Calu3 (cell line): ENCODE data around the gene CELF4. TPM values are rescaled to one million over a fixed set of nuclear protein-coding genes. Genes with fewer than 3 reads are reported as not detected.
A peak's percentile ranks its signal among the peaks of the same experiment; 100 is the strongest.

Experiments
- BruUV-seq: library from RNA; stranded (reverse); fragments of 400-500 nt; replicated peaks from 2 replicates; lab custom pipeline; 2021; lab: Mats Ljungman, UMichigan
- CTCF ChIA-PET: fragments of 300-600 bp; sonication (Branson Sonifier 250); formaldehyde crosslinking; loops from one replicate; lab custom pipeline; 2022; ENCODE audit warnings: antibody characterized with exemption; lab: Charles Lee
- DNase-seq: peaks from one replicate; pipeline ENCODE4 v3.0.0; 2022
- H3K27ac Mint-ChIP-seq: one replicate; pipeline ENCODE4 v1.8.0; 2022; ENCODE audit warnings: mixed read lengths; ENCODE audit not compliant: unreplicated experiment
- H3K27me3 Mint-ChIP-seq: one replicate; pipeline ENCODE4 v1.8.0; 2022; ENCODE audit warnings: mixed read lengths; ENCODE audit not compliant: unreplicated experiment
- H3K36me3 Mint-ChIP-seq: one replicate; pipeline ENCODE4 v1.8.0; 2022; ENCODE audit warnings: mild to moderate bottlenecking, moderate library complexity, mixed read lengths; ENCODE audit not compliant: insufficient read depth, unreplicated experiment
- H3K4me1 Mint-ChIP-seq: one replicate; pipeline ENCODE4 v1.8.0; 2022; ENCODE audit warnings: mild to moderate bottlenecking, low read depth, mixed read lengths; ENCODE audit not compliant: unreplicated experiment
- H3K4me3 Mint-ChIP-seq: one replicate; pipeline ENCODE4 v1.8.0; 2022; ENCODE audit warnings: mild to moderate bottlenecking, low read depth, moderate library complexity, mixed read lengths; ENCODE audit not compliant: unreplicated experiment
- H3K9me3 Mint-ChIP-seq: one replicate; pipeline ENCODE4 v1.8.0; 2022; ENCODE audit warnings: low read depth, mixed read lengths; ENCODE audit not compliant: unreplicated experiment
- intact Hi-C: fragments of 100-400 bp; cut with micrococcal nuclease; formaldehyde crosslinking; loops from one replicate; pipeline ENCODE4 v1.10.0; 2022; ENCODE audit not compliant: unreplicated experiment
- total RNA-seq: library from RNA; stranded (reverse); gene quantifications from 2 replicates; pipeline ENCODE4 v1.2.3, GENCODE V29; 2022
- TF ChIP-seq, protein P1 (sequence below): fragments of 200-600 bp; IDR thresholded peaks from one replicate; pipeline ENCODE4 v1.8.0; 2022; ENCODE audit warnings: antibody characterized with exemption; ENCODE audit not compliant: unreplicated experiment

CELF4 gene
- total RNA-seq, 1 experiment from 2014 or later = 7.8 TPM

DNA sequence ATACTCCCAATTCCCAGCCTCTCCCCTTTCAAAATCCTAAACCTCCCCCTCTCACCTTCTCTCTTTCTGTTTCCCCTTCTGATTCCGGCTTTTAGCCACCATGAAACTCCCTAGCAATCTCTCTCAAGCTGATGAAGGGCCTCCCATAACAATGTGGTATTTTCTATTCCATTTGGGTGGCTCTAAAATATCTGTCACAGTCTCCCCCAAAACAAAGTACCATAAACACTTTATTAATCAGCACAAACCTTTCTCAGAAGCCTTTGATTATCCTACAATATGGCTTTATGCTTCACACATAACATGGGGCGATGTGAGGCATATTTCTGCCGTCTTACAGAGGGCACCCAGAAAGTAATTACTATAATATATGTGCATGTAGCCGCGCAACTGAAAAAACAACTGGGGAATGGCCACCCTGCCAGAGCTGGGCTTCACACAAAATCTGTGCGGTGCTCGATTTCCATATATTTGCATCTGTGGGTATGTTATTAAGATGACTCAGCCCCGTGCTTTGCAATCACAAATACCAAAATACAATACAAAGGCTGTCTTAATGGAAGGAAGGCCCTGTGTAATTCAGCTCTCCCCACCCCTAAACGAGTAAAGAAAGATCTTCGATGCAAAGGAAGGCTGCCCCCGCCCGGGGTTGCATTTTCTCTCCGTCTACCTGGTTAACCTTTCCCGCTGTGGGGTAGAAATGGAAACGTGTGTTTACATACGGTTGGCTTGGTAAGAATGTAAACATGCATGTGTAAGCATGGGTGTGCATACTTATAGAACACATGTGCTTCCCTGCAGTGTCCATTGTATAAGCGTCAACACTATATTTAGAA is 81.4 kb downstream of the CELF4 start:
- no TSS peak for BruUV-seq
- DNase-seq = no peak
- peaks cover 100% of the 10 kb centered on the region for H3K27me3 Mint-ChIP-seq
- CTCF ChIA-PET = no interaction called here
- H3K4me3 Mint-ChIP-seq = no peak overlapping the region
- H3K36me3 Mint-ChIP-seq = no peaks in the 10 kb centered on the region
- H3K27ac Mint-ChIP-seq = no peak overlapping the region
- H3K4me1 Mint-ChIP-seq = no peaks in the 10 kb centered on the region
- intact Hi-C loops = no loop called here
- TF ChIP-seq, protein P1, sequence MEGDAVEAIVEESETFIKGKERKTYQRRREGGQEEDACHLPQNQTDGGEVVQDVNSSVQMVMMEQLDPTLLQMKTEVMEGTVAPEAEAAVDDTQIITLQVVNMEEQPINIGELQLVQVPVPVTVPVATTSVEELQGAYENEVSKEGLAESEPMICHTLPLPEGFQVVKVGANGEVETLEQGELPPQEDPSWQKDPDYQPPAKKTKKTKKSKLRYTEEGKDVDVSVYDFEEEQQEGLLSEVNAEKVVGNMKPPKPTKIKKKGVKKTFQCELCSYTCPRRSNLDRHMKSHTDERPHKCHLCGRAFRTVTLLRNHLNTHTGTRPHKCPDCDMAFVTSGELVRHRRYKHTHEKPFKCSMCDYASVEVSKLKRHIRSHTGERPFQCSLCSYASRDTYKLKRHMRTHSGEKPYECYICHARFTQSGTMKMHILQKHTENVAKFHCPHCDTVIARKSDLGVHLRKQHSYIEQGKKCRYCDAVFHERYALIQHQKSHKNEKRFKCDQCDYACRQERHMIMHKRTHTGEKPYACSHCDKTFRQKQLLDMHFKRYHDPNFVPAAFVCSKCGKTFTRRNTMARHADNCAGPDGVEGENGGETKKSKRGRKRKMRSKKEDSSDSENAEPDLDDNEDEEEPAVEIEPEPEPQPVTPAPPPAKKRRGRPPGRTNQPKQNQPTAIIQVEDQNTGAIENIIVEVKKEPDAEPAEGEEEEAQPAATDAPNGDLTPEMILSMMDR = no peak
- H3K9me3 Mint-ChIP-seq = no peaks in the 10 kb centered on the region

DNA sequence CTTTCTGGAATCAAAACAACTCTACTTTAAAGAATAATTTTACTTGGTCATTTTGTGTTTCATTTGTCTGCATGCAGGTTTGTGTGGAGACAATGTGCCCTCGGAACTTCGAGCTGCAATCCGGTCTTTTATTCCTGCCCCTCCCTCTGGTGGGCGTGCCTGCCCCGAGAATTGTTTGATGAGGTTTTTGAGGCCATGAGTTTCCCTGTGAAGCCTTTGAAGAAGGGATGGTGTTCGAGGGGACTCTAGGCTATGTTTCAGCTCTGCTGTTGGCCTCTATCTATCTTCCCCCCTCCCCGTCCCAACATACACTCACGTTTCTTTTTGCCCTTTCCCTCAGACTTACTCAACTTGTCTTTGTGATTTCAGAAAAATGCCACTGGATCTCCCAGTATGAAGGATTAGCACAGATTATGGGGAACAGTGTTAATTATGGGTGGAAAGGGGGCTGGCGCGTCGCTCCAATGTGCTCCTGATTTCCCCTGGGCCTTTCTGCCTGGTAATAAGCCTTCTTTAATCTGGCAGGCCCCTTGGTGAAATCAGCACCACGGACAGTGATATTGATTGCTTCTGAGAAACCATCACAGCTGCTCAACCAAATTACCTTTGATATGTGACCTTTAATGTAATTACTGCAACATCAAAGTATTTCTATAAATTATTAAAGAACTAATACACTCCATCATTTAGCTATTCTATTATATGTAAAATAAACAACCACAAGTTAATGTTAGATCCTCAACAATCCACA is 82.2 kb downstream of the CELF4 start:
- Mint-ChIP-seq H3K36me3 (no peaks in the 10 kb centered on the region), H3K27ac (no peak overlapping the region), H3K9me3 (no peaks in the 10 kb centered on the region), H3K4me3 (no peak overlapping the region), H3K27me3 (peaks cover 100% of the 10 kb centered on the region), H3K4me1 (no peaks in the 10 kb centered on the region)
- TF ChIP-seq, protein P1 = no peak
- BruUV-seq = no TSS peak
- DNase-seq = peak; percentile 28
- intact Hi-C loops = no loop called here
- CTCF ChIA-PET = no interaction called here

DNA sequence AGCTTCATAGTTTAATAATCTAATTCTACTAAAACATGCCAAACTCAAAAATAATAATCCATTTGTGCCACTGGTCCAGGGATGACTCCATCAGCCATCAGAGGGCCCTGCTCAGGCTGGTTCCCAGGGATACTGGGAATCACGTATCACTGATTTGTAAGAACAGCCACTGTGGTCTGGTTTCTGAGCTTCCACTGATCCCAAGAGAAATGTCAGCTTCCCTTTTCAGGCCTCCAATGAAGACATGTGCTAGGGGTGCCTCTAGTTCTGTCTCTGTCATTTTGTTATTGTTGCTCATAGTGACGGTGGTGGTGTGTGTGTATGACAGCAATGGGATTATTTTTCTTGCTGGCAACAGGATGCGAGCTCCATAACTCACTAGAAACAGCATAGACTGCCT is 83.2 kb downstream of the CELF4 start:
- CTCF ChIA-PET = no interaction called here
- Mint-ChIP-seq H3K27ac (no peak overlapping the region), H3K4me3 (no peak overlapping the region), H3K36me3 (no peaks in the 10 kb centered on the region), H3K9me3 (no peaks in the 10 kb centered on the region), H3K4me1 (no peaks in the 10 kb centered on the region), H3K27me3 (peaks cover 100% of the 10 kb centered on the region)
- no TSS peak for BruUV-seq
- intact Hi-C loops = no loop called here
- TF ChIP-seq, protein P1 = no peak
- DNase-seq = no peak

DNA sequence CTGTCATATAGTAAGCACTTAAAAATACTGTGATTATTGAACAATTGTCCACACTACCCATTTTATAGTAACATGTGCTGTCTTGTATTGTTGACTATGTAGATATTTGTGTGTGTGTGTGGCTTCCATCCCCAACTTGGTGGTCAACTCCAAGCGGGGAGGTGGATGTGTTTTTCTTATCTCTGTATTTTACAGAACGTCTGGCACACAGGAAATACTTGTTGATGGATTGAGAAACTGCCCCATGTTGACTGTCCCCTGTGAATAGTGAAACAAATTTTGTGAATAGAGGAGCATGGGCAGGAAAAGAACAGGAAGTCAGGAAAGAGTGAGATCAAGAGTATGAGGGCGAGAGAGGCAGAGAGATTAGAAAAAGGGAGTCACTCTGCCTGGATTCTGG is 83.6 kb downstream of the CELF4 start:
- intact Hi-C loops = no loop called here
- Mint-ChIP-seq H3K4me3 (no peak overlapping the region), H3K36me3 (no peaks in the 10 kb centered on the region), H3K27me3 (peaks cover 100% of the 10 kb centered on the region), H3K4me1 (no peaks in the 10 kb centered on the region), H3K27ac (no peak overlapping the region), H3K9me3 (no peaks in the 10 kb centered on the region)
- no TSS peak for BruUV-seq
- TF ChIP-seq, protein P1 = no peak
- CTCF ChIA-PET = no interaction called here
- DNase-seq = no peak
